ENCODE data around the gene DNAH7.
"Not testable (repeated sequence)": the region's sequence is repeated elsewhere in the genome, so short reads cannot be mapped to it uniquely, and the experiment has no call there.

DNAH7 gene

DNA sequence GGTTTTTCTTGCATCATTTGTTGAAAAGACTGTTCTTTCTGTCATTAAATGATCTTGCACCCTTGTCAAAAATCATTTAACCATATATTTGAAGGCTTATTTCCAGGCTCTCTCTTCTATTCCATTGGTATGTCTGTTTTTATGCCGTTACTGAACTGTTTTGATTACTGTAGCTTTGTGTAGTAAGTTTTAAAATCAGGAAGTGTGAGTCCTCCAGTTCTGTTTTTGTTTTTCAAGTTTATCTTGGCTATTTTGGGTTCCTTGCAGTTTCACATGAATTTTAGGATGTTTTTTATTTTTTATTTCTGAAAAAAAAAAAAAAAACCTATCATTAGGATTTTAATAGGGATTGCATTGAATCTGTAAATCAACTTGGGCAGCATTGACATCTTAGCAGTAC, 372.6 kb downstream of the DNAH7 start:
- Histone ChIP-seq H3K4me3 (ENCODE audit: low read depth, low read length) (no peak overlapping the region), H3K27me3 (replicated peaks) (no peaks in the 10 kb centered on the region), H3K36me3 (replicated peaks) (no peaks in the 10 kb centered on the region), H3K27ac (no peak overlapping the region)
- TF ChIP-seq, protein P1, sequence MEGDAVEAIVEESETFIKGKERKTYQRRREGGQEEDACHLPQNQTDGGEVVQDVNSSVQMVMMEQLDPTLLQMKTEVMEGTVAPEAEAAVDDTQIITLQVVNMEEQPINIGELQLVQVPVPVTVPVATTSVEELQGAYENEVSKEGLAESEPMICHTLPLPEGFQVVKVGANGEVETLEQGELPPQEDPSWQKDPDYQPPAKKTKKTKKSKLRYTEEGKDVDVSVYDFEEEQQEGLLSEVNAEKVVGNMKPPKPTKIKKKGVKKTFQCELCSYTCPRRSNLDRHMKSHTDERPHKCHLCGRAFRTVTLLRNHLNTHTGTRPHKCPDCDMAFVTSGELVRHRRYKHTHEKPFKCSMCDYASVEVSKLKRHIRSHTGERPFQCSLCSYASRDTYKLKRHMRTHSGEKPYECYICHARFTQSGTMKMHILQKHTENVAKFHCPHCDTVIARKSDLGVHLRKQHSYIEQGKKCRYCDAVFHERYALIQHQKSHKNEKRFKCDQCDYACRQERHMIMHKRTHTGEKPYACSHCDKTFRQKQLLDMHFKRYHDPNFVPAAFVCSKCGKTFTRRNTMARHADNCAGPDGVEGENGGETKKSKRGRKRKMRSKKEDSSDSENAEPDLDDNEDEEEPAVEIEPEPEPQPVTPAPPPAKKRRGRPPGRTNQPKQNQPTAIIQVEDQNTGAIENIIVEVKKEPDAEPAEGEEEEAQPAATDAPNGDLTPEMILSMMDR (IDR thresholded peaks at IDR 0.05; ENCODE audit: low read depth, low read length, missing control alignments), result no peak
- no peak for DNase-seq
- in situ Hi-C loops (cut with HindIII; ENCODE audit: low pct_ligation_motif_present, low sequenced_read_pairs), result no loop called here

GRCh38 chr2:195695002-195695631, 373.5 kb downstream of the DNAH7 start:
- Histone ChIP-seq H3K27ac (no peak overlapping the region), H3K27me3 (replicated peaks) (no peaks in the 10 kb centered on the region), H3K4me3 (ENCODE audit: low read depth, low read length) (no peak overlapping the region), H3K36me3 (replicated peaks) (no peaks in the 10 kb centered on the region)
- no peak for DNase-seq
- TF ChIP-seq, protein P1 (IDR thresholded peaks at IDR 0.05; ENCODE audit: low read depth, low read length, missing control alignments), result no peak
- in situ Hi-C loops (cut with HindIII; ENCODE audit: low pct_ligation_motif_present, low sequenced_read_pairs), result no loop called here

GRCh38 chr2:195694553-195694952, 374.1 kb downstream of the DNAH7 start:
- H3K36me3 ChIP-seq (replicated peaks), result no peaks in the 10 kb centered on the region
- no peaks in the 10 kb centered on the region for H3K27me3 ChIP-seq (replicated peaks)
- H3K27ac ChIP-seq, result no peak overlapping the region
- in situ Hi-C loops (cut with HindIII; ENCODE audit: low pct_ligation_motif_present, low sequenced_read_pairs), result no loop called here
- DNase-seq, result no peak
- H3K4me3 ChIP-seq (ENCODE audit: low read depth, low read length), result no peak overlapping the region
- TF ChIP-seq, protein P1 (IDR thresholded peaks at IDR 0.05; ENCODE audit: low read depth, low read length, missing control alignments), result no peak

DNA sequence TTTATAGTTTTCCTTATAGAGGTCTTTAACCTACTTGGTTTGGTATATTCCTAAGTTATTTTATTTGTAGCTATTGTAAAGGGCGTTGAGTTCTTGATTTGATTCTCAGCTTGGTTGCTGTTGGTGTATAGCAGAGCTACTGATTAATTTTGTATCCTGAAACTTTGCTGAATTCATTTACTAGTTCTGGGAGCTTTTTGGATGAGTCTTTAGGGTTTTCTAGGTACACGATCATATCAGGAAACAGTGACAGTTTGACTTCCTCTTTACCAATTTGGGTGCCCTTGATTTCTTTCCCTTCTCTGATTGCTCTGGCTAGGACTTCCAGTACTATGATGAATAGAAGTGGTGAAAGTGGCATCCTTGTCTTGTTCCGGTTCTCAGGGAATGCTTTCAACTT, 376.1 kb downstream of the DNAH7 start:
- DNase-seq; H3K27me3 ChIP-seq (replicated peaks); H3K36me3 ChIP-seq (replicated peaks); H3K4me3 ChIP-seq (ENCODE audit: low read depth, low read length); in situ Hi-C loops (cut with HindIII; ENCODE audit: low pct_ligation_motif_present, low sequenced_read_pairs); H3K27ac ChIP-seq: not testable (repeated sequence)

Measured in brain microvascular endothelial cell (primary cell).